GM19351 (cell line): ENCODE results near the gene BTN3A1.
"Not testable (repeated sequence)": the region's sequence is repeated elsewhere in the genome, so short reads cannot be mapped to it uniquely, and the experiment has no call there.

ENCODE experiments used
- ATAC-seq: cut with Tn5 transposase; IDR thresholded peaks from one replicate; pipeline ENCODE4 v1.9.1; 2021; ENCODE audit warnings: mild to moderate bottlenecking, moderate library complexity; ENCODE audit not compliant: unreplicated experiment

The BTN3A1 gene

GRCh38 chr6:26401987-26402658, at the start of gene BTN3A1:
Gene BTN3A1 (plus strand): TSS chr6:26402275. CDS start chr6:26405564, 3,289 bp downstream.
- ATAC-seq = peak; percentile 89

GRCh38 chr6:26352315-26352714, 49.8 kb upstream of the BTN3A1 start:
- ATAC-seq = no peak

- ATAC-seq = no peak
These were observed 47.9 kb upstream of the BTN3A1 start for GRCh38 chr6:26354162-26354561.

- ATAC-seq = no peak
These were observed 46.7 kb upstream of the BTN3A1 start for GRCh38 chr6:26355366-26355765.

GRCh38 chr6:26357543-26357942, 44.5 kb upstream of the BTN3A1 start:
- ATAC-seq = not testable (repeated sequence)

- ATAC-seq = peak; percentile 58
These were observed 43.5 kb upstream of the BTN3A1 start for GRCh38 chr6:26358511-26358981.

- no peak for ATAC-seq
These were observed 42.3 kb upstream of the BTN3A1 start for GRCh38 chr6:26359765-26360164.

- peak; percentile 53 for ATAC-seq
These were observed 41.3 kb upstream of the BTN3A1 start for GRCh38 chr6:26360451-26361416.

GRCh38 chr6:26361544-26361943, 40.5 kb upstream of the BTN3A1 start:
- ATAC-seq = no peak

- ATAC-seq = no peak
These were observed 39.8 kb upstream of the BTN3A1 start for GRCh38 chr6:26362093-26362835.

GRCh38 chr6:26362836-26363220, 39.2 kb upstream of the BTN3A1 start:
- ATAC-seq = no peak

GRCh38 chr6:26363882-26364701, 38.0 kb upstream of the BTN3A1 start:
- ATAC-seq = no peak

GRCh38 chr6:26365633-26365995, 36.5 kb upstream of the BTN3A1 start:
- no peak for ATAC-seq

GRCh38 chr6:26366504-26366903, 35.6 kb upstream of the BTN3A1 start:
- ATAC-seq = no peak

- no peak for ATAC-seq
These were observed 35.0 kb upstream of the BTN3A1 start for GRCh38 chr6:26367114-26367513.

GRCh38 chr6:26371813-26372212, 30.3 kb upstream of the BTN3A1 start:
- not testable (repeated sequence) for ATAC-seq

- no peak for ATAC-seq
These were observed 29.5 kb upstream of the BTN3A1 start for GRCh38 chr6:26372308-26373144.

GRCh38 chr6:26375270-26375669, 26.8 kb upstream of the BTN3A1 start:
- no peak for ATAC-seq

- no peak for ATAC-seq
These were observed 24.4 kb upstream of the BTN3A1 start for GRCh38 chr6:26377719-26378118.
